Adipose tissue (tissue), 3 donors: ENCODE results near the gene NRP2. TPM values are rescaled to one million over a fixed set of nuclear protein-coding genes. Genes with fewer than 3 reads are reported as not detected.

Source experiments
- H3K27ac ChIP-seq: one replicate; pipeline ENCODE4 v1.5.1; 2013; ENCODE audit warnings: low read depth, low read length
- whole genome bisulfite sequencing, 3 donors: extraction: QIAGEN DNeasy Blood & Tissue Kit; methylation state at CpG; one replicate each; pipeline ENCODE4 v1.1.7; 2013; 5-methylcytosine and 5-hydroxymethylcytosine counted together
- polyA plus RNA-seq, 3 donors: library from polyadenylated mRNA; stranded (reverse); fragments of 200-250 nt; gene quantifications; one replicate each; pipeline ENCODE4 v1.2.3, GENCODE V29; 2013
- donor health status: healthy with polysubstance abuse.
- donor health status: Bipolar disorder and iron deficiency.
- donor health status: healthy.

The NRP2 gene
- polyA plus RNA-seq, 3 donors: 1.7 to 20.4 (median 11.4) TPM

DNA sequence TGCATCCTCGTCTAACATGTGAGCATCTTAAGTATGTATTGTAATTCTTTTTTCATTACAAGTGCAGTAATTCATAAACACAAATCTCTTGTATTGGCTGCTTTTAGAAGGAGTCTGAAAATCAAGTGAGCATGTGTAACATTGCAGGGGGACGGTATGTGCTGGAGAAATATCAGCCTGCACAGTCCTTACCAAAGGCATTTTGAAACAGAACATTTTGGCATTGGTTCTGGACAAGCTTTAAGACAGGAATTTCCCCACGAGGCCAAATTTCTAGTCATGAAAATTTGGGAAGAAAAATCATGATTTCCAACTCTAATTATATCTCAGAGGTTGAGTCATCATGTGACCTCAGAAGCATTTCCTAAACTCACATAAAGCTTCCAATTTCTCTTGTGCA, 24.7 kb upstream of the NRP2 start:
- no peak overlapping the region for H3K27ac ChIP-seq
- WGBS, 3 donors: 49 to 65% (median 52%) methylated on average over 3 of the region's 3 CpGs

DNA sequence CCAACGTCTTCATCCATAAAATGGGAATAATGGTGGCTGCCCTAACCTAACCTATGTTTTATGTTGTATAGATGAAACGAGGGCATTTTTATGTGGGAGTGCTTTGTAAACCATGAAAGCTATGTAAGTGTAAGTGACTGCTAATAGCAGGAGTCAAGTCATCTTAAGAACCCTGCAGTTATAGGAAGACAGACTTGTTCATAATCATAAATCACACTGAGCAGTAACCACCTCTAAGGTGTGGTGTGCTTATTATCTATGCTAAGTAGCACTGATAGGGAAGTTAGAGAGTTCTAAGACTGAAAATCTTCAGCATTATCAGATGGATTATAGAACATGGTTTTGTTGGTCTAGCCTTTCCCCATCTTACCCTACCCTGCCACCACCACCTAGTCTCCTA, 24.2 kb upstream of the NRP2 start:
- H3K27ac ChIP-seq: no peak overlapping the region
- 70 to 72% (median 71%) methylated on average over 2 of the region's 2 CpGs for WGBS, 3 donors

- WGBS, 3 donors: 89 to 97% (median 94%) methylated on average over 2 of the region's 2 CpGs
- H3K27ac ChIP-seq: no peak overlapping the region
Observed at GRCh38 chr2:205658572-205658971, 23.7 kb upstream of the NRP2 start.

GRCh38 chr2:205659922-205660321, 22.4 kb upstream of the NRP2 start:
- no peak overlapping the region for H3K27ac ChIP-seq
- WGBS, 3 donors: 75 to 78% (median 77%) methylated on average over 8 of the region's 8 CpGs

DNA sequence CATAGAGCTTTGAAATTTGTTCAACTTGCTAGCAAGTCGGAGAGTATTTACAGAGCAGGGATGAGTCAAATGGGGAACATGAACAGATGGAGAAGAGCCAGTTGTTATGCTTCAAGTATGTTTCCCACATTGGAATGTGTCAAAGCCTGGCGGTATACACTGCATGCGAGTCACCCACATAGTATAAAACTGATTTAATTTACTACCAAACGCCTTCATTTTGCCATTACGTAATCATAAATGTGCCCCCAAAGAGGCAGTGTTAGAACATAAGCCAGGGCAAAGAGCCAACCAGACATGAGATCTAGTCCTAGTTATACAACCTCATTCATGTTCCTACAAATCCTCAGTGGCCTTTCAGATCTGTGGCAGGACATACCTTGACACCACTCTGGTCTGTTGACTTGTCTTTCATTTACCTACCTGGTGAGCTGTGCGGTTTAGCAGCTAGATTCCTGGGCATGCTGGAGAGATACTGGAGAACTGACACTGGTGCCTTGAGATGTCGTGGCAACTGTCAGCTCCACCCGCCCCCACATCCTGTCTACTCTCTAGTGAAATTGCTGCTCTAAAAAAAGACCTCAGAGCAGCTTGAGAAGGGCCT, 21.7 kb upstream of the NRP2 start:
- WGBS, 3 donors: 42 to 61% (median 44%) methylated on average over 8 of the region's 8 CpGs
- no peak overlapping the region for H3K27ac ChIP-seq

DNA sequence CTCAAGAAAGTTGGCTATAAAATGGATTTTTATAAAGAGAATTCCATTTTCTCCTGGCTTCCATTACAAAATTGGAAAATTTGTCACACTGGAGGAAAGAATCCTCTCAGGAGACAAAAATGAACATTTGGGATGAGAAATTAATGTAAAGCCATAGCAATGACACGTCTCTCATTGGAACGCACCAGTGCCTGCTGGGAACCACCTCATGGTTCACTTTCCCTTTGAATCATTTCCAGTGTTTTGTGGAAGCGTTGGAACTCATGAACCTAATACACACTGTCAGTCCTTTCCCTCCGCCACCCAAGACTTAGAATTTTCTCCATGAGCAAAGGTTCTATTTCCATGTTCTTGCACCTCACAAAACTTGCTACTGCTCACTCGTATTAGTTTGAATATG, 21.0 kb upstream of the NRP2 start:
- no peak overlapping the region for H3K27ac ChIP-seq
- 87 to 89% (median 89%) methylated on average over 5 of the region's 5 CpGs for WGBS, 3 donors

GRCh38 chr2:205662206-205662965, 19.9 kb upstream of the NRP2 start:
- no peak overlapping the region for H3K27ac ChIP-seq
- WGBS, 3 donors: 81 to 95% (median 89%) methylated on average over 3 of the region's 3 CpGs

GRCh38 chr2:205665791-205666190, 16.5 kb upstream of the NRP2 start:
- WGBS, 3 donors: 60 to 90% (median 87%) methylated on average over 2 of the region's 2 CpGs
- H3K27ac ChIP-seq: no peak overlapping the region

- H3K27ac ChIP-seq: no peak overlapping the region
- WGBS, 3 donors: 90 to 96% (median 94%) methylated on average over 2 of the region's 2 CpGs
Observed at GRCh38 chr2:205670292-205670691, 12.0 kb upstream of the NRP2 start.

GRCh38 chr2:205673312-205673711, 9.0 kb upstream of the NRP2 start:
- 78 to 82% (median 79%) methylated on average over 1 of the region's 1 CpG for WGBS, 3 donors
- no peak overlapping the region for H3K27ac ChIP-seq

DNA sequence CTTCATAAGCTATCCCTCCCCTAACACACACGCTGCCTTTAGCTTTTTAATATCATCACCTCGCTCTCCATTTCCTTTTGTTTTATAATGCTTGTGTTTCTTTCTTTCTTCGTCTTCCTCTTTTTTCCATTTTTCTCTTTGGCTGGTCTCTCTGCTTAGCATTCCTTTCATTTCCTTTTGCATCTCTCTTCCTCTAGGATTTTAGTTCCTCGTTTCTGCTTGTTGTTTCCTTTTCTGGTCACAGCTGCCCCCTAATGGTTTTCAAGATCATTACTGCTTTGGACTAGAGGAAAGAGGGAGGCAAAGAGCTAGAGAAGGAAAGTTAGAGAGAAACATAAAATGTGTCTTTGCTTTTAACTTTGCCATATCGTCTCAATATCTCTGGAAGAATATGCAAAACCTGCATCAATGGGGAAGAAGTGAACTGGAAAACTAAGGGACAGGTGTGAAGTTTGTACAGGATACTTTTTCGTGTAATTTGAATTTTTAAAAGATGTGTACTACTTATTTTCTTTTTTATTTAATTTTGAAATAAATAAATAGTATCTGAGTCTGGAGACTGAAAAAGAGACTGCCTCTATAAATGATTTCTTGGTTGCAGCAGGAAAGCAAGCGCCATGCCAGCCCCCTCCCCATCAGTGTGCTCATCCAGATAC, 6.3 kb upstream of the NRP2 start:
- 35 to 38% (median 36%) methylated on average over 7 of the region's 7 CpGs for WGBS, 3 donors

DNA sequence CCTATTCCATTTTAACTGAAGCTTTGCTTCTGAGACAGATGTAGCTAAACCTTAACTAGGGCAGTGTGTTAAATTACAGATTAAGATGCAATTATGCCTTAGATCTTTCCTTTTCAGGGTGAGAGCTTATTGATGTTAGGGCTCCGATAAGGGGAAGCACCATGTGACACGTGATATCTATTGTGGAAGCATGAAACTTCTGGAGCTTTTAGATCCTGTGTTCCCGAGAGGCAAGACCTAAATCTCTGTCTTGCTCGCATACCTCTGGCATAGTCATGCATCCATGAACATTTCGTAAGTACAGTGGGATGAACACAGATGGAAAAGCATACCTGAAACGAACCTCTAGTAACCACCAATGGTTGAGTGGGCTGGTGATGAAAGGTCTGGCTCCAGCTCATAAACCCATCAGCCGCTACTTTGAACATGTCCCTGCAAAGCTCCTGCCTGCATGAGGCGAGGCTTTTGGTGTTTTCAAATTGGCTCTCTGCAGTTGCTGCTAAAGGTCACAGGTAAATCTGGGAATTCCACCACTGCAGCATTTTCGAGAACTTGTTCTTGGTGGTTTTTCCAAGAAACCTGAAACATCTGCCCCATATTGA, 3.7 kb upstream of the NRP2 start:
- no peak overlapping the region for H3K27ac ChIP-seq
- 65 to 89% (median 81%) methylated on average over 9 of the region's 9 CpGs for WGBS, 3 donors

More for the DNA sequence above, 6.3 kb upstream of the NRP2 start:
- no peak overlapping the region for H3K27ac ChIP-seq

- 63 to 81% (median 79%) methylated on average over 5 of the region's 5 CpGs for WGBS, 3 donors
- H3K27ac ChIP-seq: no peak overlapping the region
Observed at GRCh38 chr2:205679410-205680009, 2.8 kb upstream of the NRP2 start.

DNA sequence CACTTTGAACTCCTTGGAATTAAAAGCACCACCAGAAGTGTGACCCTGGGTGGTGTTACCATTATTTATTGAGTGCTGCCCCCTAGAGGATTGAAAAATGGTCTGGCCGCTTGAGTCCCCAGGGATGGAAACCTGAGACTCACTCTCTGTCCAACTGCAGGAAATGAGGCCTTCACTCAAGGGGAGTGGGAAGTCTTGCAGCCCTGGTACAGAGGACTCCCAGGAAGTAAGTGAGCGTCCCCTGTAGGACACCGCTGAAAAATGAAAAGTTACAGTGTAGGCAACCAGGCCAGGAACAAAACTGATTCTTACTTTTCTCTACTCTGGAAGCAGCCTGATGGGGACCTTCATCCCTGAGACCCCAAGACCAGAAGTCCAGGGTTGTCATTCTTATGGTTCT, 2.2 kb upstream of the NRP2 start:
- no peak overlapping the region for H3K27ac ChIP-seq
- 27 to 36% (median 36%) methylated on average over 3 of the region's 3 CpGs for WGBS, 3 donors

GRCh38 chr2:205680903-205681302, 1.4 kb upstream of the NRP2 start:
- no peak overlapping the region for H3K27ac ChIP-seq
- WGBS, 3 donors: 55 to 68% (median 67%) methylated on average over 4 of the region's 4 CpGs

- H3K27ac ChIP-seq: no peak overlapping the region
- 7 to 9% (median 7%) methylated on average over 46 to 49 of the region's 49 CpGs for WGBS, 3 donors
Observed at GRCh38 chr2:205681401-205682238, 681 bp upstream of the NRP2 start.

GRCh38 chr2:205682971-205683501, 735 bp downstream of the NRP2 start:
- H3K27ac ChIP-seq: peak overlapping the region; percentile 32
- WGBS, 3 donors: 9 to 32% (median 14%) methylated on average over 10 of the region's 10 CpGs
